Activated CD4-positive, alpha-beta T cell treated with anti-CD3 and anti-CD28 coated beads, Interleukin-2, amount 50 U/mL, for 4 hours (primary cell): ENCODE measurements around the gene IGHMBP2.

Experiments used
- DNase-seq, 2 experiments: peaks; one replicate each; pipeline ENCODE4 v3.0.0-alpha.2; 2020

Gene IGHMBP2

GRCh38 chr11:68890490-68891231 lies 13.0 kb upstream of the IGHMBP2 start:
- no peak for DNase-seq

- no peak for DNase-seq
These were observed 12.2 kb upstream of the IGHMBP2 start for GRCh38 chr11:68891351-68891948.

GRCh38 chr11:68892576-68892975 lies 11.1 kb upstream of the IGHMBP2 start:
- no peak for DNase-seq

DNA sequence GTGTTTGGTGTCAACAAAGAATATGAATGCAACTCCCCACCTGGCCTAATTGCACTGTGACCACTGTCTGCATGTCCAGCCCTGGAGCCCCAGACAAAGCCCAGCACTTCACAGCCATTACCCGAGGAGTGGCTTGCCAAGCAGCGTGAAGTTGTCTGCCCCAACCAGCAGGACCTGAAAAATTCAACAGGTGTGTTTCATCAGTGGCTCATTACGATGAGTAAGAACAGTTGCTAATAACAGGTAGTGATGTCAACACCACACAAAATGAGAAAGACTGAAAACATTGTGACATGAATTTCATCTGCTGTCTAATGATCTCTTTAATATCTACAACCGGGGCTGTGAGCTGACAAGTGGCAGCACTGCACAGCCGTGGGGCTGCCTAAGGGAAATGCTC lies 10.4 kb upstream of the IGHMBP2 start:
- DNase-seq = no peak

- DNase-seq = no peak
These were observed 7.3 kb upstream of the IGHMBP2 start for GRCh38 chr11:68896171-68896959.

DNA sequence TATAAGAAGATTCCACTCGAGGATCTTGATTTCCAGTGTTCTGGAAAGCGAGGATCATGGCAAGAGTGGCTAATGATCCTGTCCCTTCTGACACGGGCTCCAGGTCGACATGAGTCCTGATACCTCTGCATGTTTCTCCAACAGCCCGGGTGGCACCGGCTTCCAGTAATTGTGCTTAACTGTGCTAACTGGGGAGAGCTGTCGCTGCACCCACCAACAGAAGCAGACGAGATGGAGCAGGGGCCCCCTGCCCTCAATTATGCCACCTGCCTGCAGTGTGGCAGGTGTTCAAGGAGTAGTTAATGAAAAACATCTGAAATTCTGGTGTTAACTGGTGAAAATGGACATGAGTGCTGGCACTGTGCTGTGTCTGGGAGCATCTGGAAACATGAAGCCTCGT lies 6.2 kb upstream of the IGHMBP2 start:
- DNase-seq = no peak

- no peak for DNase-seq
These were observed 2.8 kb upstream of the IGHMBP2 start for GRCh38 chr11:68900835-68901381.

- peak in 1 of 2 experiments; percentile 11 for DNase-seq
These were observed 657 bp downstream of the IGHMBP2 start for GRCh38 chr11:68904248-68904847.

DNA sequence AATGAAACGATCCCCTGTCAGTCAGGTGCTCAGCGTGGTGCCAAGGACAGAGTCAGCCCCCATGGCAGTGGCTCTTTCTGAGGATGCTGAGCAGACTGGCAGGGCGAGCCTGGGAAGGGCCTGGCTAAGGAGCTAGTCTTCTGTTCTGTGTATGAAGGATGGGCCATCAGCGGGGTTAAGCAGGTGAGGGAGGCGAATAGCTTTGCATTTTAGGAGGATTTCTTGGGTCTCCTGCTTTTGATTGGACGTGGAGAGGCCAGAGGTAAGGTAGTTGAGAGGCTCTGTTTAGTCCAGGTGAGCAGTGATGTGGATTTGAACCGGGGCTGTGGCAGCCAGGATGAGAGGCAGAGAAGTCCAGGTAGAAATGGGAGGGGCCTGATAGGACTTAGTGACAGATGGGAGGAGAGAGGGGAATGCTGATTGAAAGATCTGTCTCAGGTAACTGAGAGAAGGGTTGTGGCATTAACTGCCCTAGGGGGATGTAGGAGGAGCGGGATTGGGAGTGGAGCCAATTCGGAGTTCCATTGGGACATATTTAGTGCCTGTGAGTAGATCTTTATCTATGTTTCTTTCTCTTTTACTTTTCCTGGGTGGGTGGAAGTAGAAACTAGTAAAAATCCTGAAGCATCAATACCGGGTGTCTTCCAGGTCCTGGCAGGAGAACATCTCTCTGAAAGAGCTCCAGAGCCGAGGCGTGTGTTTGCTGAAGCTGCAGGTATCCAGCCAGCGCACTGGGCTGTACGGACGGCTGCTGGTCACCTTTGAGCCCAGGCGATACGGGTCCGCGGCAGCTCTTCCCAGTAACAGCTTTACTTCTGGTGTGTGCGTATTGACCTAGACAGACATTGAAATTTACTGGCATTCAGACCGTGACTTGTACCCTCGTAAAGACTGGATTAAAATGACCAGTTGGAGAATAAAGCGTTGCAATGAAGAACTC lies 2.0 kb downstream of the IGHMBP2 start:
- DNase-seq = no peak

DNA sequence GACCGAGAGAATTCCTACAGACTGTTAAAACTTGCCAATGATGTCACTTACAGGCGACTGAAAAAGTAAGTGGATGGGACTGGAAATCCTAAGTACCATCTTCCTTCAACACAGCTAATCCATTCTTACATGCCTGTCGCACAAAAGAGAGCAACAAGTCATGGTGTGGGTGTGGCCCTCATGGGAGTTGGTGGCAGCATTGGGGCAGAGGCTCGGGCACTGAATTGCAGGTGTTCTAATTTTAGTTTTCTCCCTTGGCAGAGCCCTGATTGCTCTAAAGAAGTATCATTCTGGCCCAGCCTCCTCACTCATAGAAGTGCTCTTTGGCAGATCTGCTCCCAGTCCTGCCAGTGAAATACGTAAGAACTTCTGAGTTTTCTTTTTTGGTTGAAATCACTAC lies 4.6 kb downstream of the IGHMBP2 start:
- DNase-seq = no peak

DNA sequence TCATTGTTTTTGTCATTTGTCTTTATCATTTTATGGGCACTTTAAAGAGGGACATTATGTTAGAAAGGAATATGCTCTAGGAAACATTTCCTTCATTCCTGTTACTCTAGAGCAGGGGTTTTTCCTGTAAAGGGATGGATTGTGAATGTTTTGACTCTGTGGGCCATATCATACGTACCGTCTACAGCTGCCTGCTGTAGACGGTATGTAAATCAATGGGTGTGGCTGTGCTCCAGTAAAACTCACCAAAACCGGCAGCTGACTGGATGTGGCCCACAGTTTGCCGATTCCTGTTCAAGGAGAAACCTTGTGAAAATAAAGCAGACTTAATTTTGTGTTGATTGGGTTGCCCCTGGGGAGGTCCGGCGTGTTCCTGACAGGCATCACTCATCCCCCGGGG lies 7.3 kb downstream of the IGHMBP2 start:
- no peak for DNase-seq

- no peak for DNase-seq
These were observed 8.0 kb downstream of the IGHMBP2 start for GRCh38 chr11:68911731-68912130.

- DNase-seq = no peak
These were observed 8.6 kb downstream of the IGHMBP2 start for GRCh38 chr11:68912254-68912653.

GRCh38 chr11:68913188-68913587 lies 9.5 kb downstream of the IGHMBP2 start:
- DNase-seq = no peak

DNA sequence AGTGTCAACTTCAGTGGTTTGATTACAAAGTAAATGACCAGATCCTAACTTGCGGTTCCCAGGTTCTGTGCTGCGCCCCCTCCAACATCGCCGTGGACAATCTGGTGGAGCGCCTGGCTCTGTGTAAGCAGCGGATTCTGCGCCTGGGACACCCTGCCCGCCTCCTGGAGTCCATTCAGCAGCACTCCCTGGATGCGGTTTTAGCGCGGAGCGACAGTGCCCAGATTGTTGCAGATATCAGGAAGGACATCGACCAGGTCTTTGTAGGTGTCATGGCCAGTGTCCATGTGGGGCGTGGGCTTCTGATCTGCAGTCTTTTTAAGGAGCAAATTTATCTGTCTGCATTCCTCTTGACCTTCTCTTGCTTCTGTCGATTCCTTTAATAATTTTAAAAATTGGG lies 11.1 kb downstream of the IGHMBP2 start:
- DNase-seq = no peak

DNA sequence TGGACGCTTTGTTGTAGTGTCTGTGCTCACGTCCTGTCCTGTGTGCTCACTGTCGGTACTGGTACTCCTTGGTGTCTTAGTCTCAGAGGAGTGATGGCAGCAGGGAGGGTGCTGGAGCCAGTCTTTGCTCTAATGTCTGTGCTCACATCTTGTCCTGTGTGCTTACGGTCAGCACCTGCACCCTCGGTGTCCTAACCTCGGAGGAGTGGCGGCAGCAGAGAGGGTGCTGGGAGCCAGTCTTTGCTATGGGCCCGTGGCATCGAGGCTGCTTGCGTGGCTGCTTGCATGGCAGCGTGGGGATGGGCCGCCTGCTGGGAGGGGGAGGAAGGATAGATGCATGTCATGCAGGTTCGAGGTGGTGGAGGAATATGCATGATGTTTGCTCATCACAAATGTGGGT lies 12.7 kb downstream of the IGHMBP2 start:
- no peak for DNase-seq

DNA sequence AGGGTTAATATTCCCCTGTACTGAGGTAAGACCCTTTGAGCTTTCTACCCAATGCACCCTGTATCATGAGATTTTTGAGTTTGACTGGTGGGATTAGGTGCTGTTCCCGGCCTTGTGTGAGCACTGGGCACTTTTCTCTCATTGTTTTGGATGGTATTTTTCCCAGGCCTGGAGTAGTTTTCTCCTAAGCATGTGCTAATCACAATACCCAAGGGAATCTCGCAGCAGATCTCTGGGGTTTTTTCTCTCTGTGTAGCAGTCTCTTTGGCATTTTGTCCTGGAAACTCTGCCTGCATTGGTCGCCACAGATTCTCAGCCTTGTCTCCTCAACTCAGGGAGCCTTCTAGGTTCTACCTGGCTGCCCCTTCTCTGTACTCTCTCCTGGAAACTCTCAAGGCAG lies 19.9 kb downstream of the IGHMBP2 start:
- DNase-seq = no peak

DNA sequence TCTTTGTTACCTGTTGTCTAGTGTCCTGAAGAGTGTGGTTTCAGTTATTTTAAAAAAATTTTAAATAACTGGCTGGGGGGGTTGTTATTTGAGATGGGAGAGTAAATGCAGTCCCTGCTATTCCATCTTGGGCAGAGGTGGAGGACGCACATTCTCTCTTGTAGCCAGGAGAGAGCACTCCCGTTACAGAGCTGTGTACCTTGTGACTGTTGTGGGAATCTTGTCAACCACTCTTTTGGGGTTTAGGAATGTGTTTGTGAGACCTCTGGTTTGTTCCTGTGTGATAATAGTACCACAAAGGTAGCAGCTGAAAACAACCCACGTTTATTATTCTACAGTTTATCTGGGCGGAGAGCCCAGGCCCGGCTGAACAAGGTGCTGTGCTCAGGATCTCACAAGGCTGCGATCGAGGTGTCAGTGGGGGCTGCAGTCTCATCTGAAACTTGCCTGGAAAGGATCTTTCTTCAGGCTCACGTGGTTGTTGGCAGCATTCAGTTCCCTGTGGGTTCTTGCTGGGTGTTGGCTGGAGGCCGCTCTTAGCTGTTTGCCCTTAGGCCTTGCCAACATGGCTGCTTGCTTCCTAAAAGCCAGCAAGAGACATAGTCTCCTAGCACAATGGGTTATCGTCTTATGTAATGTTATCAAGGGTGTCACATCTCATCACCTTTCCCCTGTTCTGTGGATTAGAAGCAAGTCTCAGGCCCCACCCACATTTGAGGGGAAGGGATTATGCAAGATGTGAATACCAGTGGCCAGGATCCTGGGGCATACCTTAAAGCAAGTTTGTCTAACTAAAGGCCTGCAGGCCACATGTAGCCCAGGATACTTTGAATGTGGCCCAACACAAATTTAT lies 20.6 kb downstream of the IGHMBP2 start:
- no peak for DNase-seq

GRCh38 chr11:68925611-68926010 lies 21.9 kb downstream of the IGHMBP2 start:
- no peak for DNase-seq

GRCh38 chr11:68927280-68928135 lies 23.8 kb downstream of the IGHMBP2 start:
- DNase-seq = no peak
